Measurements from ENCODE around the gene KRTAP4-2.
"Not testable (repeated sequence)": the region's sequence is repeated elsewhere in the genome, so short reads cannot be mapped to it uniquely, and the experiment has no call there.

DNA sequence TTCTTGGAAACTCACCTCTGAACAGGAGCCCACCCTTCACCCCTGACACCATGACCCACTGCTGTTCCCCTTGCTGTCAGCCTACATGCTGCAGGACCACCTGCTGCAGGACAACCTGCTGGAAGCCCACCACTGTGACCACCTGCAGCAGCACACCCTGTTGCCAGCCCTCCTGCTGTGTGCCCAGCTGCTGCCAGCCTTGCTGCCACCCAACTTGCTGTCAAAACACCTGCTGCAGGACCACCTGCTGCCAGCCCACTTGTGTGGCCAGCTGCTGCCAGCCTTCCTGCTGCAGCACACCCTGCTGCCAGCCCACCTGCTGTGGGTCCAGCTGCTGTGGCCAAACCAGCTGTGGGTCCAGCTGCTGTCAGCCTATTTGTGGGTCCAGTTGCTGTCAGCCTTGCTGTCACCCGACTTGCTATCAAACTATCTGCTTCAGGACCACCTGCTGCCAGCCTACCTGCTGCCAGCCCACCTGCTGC is 11.9 kb upstream of the KRTAP4-2 start, which contains the start of gene KRTAP9-1:
- TF ChIP-seq, protein P1, sequence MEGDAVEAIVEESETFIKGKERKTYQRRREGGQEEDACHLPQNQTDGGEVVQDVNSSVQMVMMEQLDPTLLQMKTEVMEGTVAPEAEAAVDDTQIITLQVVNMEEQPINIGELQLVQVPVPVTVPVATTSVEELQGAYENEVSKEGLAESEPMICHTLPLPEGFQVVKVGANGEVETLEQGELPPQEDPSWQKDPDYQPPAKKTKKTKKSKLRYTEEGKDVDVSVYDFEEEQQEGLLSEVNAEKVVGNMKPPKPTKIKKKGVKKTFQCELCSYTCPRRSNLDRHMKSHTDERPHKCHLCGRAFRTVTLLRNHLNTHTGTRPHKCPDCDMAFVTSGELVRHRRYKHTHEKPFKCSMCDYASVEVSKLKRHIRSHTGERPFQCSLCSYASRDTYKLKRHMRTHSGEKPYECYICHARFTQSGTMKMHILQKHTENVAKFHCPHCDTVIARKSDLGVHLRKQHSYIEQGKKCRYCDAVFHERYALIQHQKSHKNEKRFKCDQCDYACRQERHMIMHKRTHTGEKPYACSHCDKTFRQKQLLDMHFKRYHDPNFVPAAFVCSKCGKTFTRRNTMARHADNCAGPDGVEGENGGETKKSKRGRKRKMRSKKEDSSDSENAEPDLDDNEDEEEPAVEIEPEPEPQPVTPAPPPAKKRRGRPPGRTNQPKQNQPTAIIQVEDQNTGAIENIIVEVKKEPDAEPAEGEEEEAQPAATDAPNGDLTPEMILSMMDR (IDR thresholded peaks at IDR 0.05): not testable (repeated sequence)
- TF ChIP-seq POLR2A (IDR thresholded peaks at IDR 0.05); POLR2AphosphoS5 (IDR thresholded peaks at IDR 0.05; ENCODE audit: insufficient read depth in 1 of 2, low read depth in 1 of 2): not testable (repeated sequence)
